ENCODE measurements around the gene ALPL. TPM values are rescaled to one million over a fixed set of nuclear protein-coding genes. Genes with fewer than 3 reads are reported as not detected.
"Not testable (repeated sequence)": the region's sequence is repeated elsewhere in the genome, so short reads cannot be mapped to it uniquely, and the experiment has no call there.

Gene ALPL
- polyA plus RNA-seq, 3 donors = not detected

GRCh38 chr1:21564521-21565095, 55.4 kb downstream of the ALPL start:
- Histone ChIP-seq H3K9ac (ENCODE audit: insufficient read depth, low read length, poor library complexity, severe bottlenecking) (no peak overlapping the region), H2AFZ (ENCODE audit: insufficient read depth, low read depth, low read length, poor library complexity, severe bottlenecking) (no peak overlapping the region), H3K4me3 (replicated peaks in 1 of 3; ENCODE audit: low read depth in 2 of 3, low read length in 3 of 3) (no peak overlapping the region), H3K36me3 (replicated peaks in 1 of 2; ENCODE audit: control insufficient read depth in 1 of 2, insufficient read depth in 2 of 2, low read length in 2 of 2) (no peaks in the 10 kb centered on the region), H3K4me2 (replicated peaks; ENCODE audit: extremely low read depth, low read length, poor library complexity, severe bottlenecking) (no peak overlapping the region), H3K79me2 (ENCODE audit: insufficient read depth, low read length) (no peaks in the 10 kb centered on the region), H4K20me1 (ENCODE audit: insufficient read depth, low read length) (no peaks in the 10 kb centered on the region), H3K27me3 (ENCODE audit: control insufficient read depth in 2 of 2, insufficient read depth in 2 of 2, low read length in 2 of 2) (peaks cover 0 to 2% of the 10 kb centered on the region in 2 donors), H3K27ac (ENCODE audit: low read depth in 1 of 2, low read length in 2 of 2) (no peak overlapping the region), H3K4me1 (ENCODE audit: control insufficient read depth in 1 of 2, insufficient read depth in 2 of 2, low read length in 2 of 2) (no peaks in the 10 kb centered on the region), H3K9me3 (replicated peaks in 1 of 2; ENCODE audit: control insufficient read depth in 1 of 2, insufficient read depth in 1 of 2, low read length in 2 of 2) (no peaks in the 10 kb centered on the region)
- no peaks in the 10 kb centered on the region for H3K36me3 Mint-ChIP-seq
- no peak for DNase-seq
- intact Hi-C loops (cut with micrococcal nuclease) = no loop called here
- 92% methylated on average over 8 of the region's 14 CpGs for WGBS (ENCODE audit: insufficient coverage)
- H3K27ac Mint-ChIP-seq = no peak overlapping the region
- H3K4me3 Mint-ChIP-seq = no peak overlapping the region
- H3K9me3 Mint-ChIP-seq = no peaks in the 10 kb centered on the region
- peaks cover 7 to 17% (median 15%) of the 10 kb centered on the region in 3 donors for H3K27me3 Mint-ChIP-seq (ENCODE audit: low read depth in 3 of 3)
- no peak for TF ChIP-seq CTCF (IDR thresholded peaks at IDR 0.05)
- no peaks in the 10 kb centered on the region for H3K4me1 Mint-ChIP-seq

- H3K4me1 Mint-ChIP-seq = no peaks in the 10 kb centered on the region
- Histone ChIP-seq H2AFZ (ENCODE audit: insufficient read depth, low read depth, low read length, poor library complexity, severe bottlenecking) (no peak overlapping the region), H4K20me1 (ENCODE audit: insufficient read depth, low read length) (no peaks in the 10 kb centered on the region), H3K4me1 (ENCODE audit: control insufficient read depth in 1 of 2, insufficient read depth in 2 of 2, low read length in 2 of 2) (no peaks in the 10 kb centered on the region), H3K9me3 (replicated peaks in 1 of 2; ENCODE audit: control insufficient read depth in 1 of 2, insufficient read depth in 1 of 2, low read length in 2 of 2) (no peaks in the 10 kb centered on the region), H3K79me2 (ENCODE audit: insufficient read depth, low read length) (no peaks in the 10 kb centered on the region), H3K36me3 (replicated peaks in 1 of 2; ENCODE audit: control insufficient read depth in 1 of 2, insufficient read depth in 2 of 2, low read length in 2 of 2) (no peaks in the 10 kb centered on the region), H3K4me2 (replicated peaks; ENCODE audit: extremely low read depth, low read length, poor library complexity, severe bottlenecking) (no peak overlapping the region), H3K27ac (ENCODE audit: low read depth in 1 of 2, low read length in 2 of 2) (no peak overlapping the region), H3K9ac (ENCODE audit: insufficient read depth, low read length, poor library complexity, severe bottlenecking) (no peak overlapping the region), H3K4me3 (replicated peaks in 1 of 3; ENCODE audit: low read depth in 2 of 3, low read length in 3 of 3) (no peak overlapping the region), H3K27me3 (ENCODE audit: control insufficient read depth in 2 of 2, insufficient read depth in 2 of 2, low read length in 2 of 2) (peaks cover 0 to 2% of the 10 kb centered on the region in 2 donors)
- H3K9me3 Mint-ChIP-seq = no peaks in the 10 kb centered on the region
- H3K27me3 Mint-ChIP-seq (ENCODE audit: low read depth in 3 of 3) = peaks cover 8 to 15% (median 13%) of the 10 kb centered on the region in 3 donors
- H3K4me3 Mint-ChIP-seq = no peak overlapping the region
- H3K27ac Mint-ChIP-seq = no peak overlapping the region
- TF ChIP-seq CTCF (IDR thresholded peaks at IDR 0.05) = no peak
- 100% methylated on average over 2 of the region's 8 CpGs for WGBS (ENCODE audit: insufficient coverage)
- DNase-seq = no peak
- intact Hi-C loops (cut with micrococcal nuclease) = no loop called here
- H3K36me3 Mint-ChIP-seq = no peaks in the 10 kb centered on the region
Observed at GRCh38 chr1:21565285-21565684, 56.1 kb downstream of the ALPL start.

- H3K4me3 Mint-ChIP-seq; H4K20me1 ChIP-seq (ENCODE audit: insufficient read depth, low read length); H3K4me1 Mint-ChIP-seq; H3K27me3 ChIP-seq (ENCODE audit: control insufficient read depth in 2 of 2, insufficient read depth in 2 of 2, low read length in 2 of 2); H3K36me3 ChIP-seq (replicated peaks in 1 of 2; ENCODE audit: control insufficient read depth in 1 of 2, insufficient read depth in 2 of 2, low read length in 2 of 2); intact Hi-C loops (cut with micrococcal nuclease); H3K27ac Mint-ChIP-seq; H3K79me2 ChIP-seq (ENCODE audit: insufficient read depth, low read length); H3K4me2 ChIP-seq (replicated peaks; ENCODE audit: extremely low read depth, low read length, poor library complexity, severe bottlenecking); H3K9me3 Mint-ChIP-seq; DNase-seq; H3K4me3 ChIP-seq (replicated peaks in 1 of 3; ENCODE audit: low read depth in 2 of 3, low read length in 3 of 3); H2AFZ ChIP-seq (ENCODE audit: insufficient read depth, low read depth, low read length, poor library complexity, severe bottlenecking); H3K4me1 ChIP-seq (ENCODE audit: control insufficient read depth in 1 of 2, insufficient read depth in 2 of 2, low read length in 2 of 2); H3K9me3 ChIP-seq (replicated peaks in 1 of 2; ENCODE audit: control insufficient read depth in 1 of 2, insufficient read depth in 1 of 2, low read length in 2 of 2); H3K27ac ChIP-seq (ENCODE audit: low read depth in 1 of 2, low read length in 2 of 2); H3K36me3 Mint-ChIP-seq; H3K9ac ChIP-seq (ENCODE audit: insufficient read depth, low read length, poor library complexity, severe bottlenecking): not testable (repeated sequence)
- WGBS (ENCODE audit: insufficient coverage) = 93% methylated on average over 15 of the region's 15 CpGs
- H3K27me3 Mint-ChIP-seq (ENCODE audit: low read depth in 3 of 3) = peaks cover 5 to 15% (median 9%) of the 10 kb centered on the region in 3 donors
Observed at GRCh38 chr1:21566361-21566760, 57.1 kb downstream of the ALPL start.
